ENCODE measurements around the gene ABL2. TPM values are rescaled to one million over a fixed set of nuclear protein-coding genes. Genes with fewer than 3 reads are reported as not detected.
"Not testable (repeated sequence)": the region's sequence is repeated elsewhere in the genome, so short reads cannot be mapped to it uniquely, and the experiment has no call there.

Gene ABL2
- total RNA-seq, 2 experiments from 2014 or later, result 6.6 to 8.4 TPM

GRCh38 chr1:179135168-179135567 lies 94.3 kb downstream of the ABL2 start:
- ATAC-seq; H3K9me3 Mint-ChIP-seq (ENCODE audit: low read depth); intact Hi-C loops (cut with DNase I, micrococcal nuclease); DNase-seq; POLR2A ChIA-PET; H3K27ac Mint-ChIP-seq; H3K4me3 Mint-ChIP-seq; H3K36me3 Mint-ChIP-seq (ENCODE audit: low read depth); H3K27me3 Mint-ChIP-seq; CTCF ChIA-PET: not testable (repeated sequence)
- H3K4me1 Mint-ChIP-seq, result peaks cover 11% of the 10 kb centered on the region

DNA sequence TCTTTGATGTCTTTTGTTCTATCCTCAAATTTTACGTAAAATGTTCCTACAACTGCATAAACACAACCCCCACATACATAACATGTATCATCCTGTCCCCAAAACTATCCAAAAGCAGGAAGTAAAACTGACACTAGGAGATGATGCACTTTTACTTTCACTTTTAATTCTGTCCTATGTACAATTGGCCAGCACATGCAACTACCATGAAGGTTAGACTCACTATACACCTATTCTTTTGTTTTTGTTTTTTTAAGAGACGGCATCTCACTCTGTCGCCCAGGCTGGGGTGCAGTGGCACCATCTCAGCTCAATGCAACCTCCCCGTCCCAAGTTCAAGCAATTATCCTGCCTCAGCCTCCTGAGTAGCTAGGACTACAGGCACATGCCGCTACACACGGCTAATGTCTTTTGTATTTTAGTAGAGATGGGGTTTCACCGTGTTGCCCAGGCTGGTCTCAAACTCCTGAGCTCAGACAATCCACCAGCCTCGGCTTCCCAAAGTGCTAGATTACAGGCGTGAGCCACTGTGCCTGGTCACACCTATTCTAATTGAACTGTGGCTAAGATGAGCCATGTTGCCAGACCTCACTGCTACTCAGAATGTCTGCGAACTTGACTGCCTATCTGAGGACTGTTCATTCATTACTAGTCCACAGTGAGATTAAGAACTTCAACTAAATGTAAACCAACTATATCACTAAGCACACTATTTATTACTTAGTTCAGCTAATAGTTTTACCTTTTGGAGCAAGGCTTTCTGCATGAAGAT lies 99.6 kb downstream of the ABL2 start:
- Mint-ChIP-seq H3K27ac (peak overlapping the region; percentile 92), H3K27me3 (no peaks in the 10 kb centered on the region), H3K36me3 (ENCODE audit: low read depth) (peaks cover 12% of the 10 kb centered on the region), H3K4me3 (peak overlapping the region; percentile 61), H3K9me3 (ENCODE audit: low read depth) (no peaks in the 10 kb centered on the region), H3K4me1 (peaks cover 39% of the 10 kb centered on the region)
- intact Hi-C loops (cut with DNase I, micrococcal nuclease), result loop anchor here (1.0 to 5.0 kb wide), 10 partner anchors 12 to 403 kb away; partner anchors contain the start of genes ABL2 (in 1 of the 2), FAM20B (in 1 of the 2), RALGPS2 (in 1 of the 2) and SOAT1 (in 1 of the 2)
- ChIA-PET CTCF (interaction anchor here (1.0 to 2.4 kb wide), 3 partner anchors 9 to 13 kb away, joined by 3 to 13 read pairs (median 3); no protein-coding TSS in a partner anchor), POLR2A (no interaction called here)
- peak; percentile 31 for DNase-seq
- ATAC-seq, result peak; percentile 97

GRCh38 chr1:179128520-179128919 lies 101.0 kb downstream of the ABL2 start:
- H3K4me1 Mint-ChIP-seq, result peaks cover 39% of the 10 kb centered on the region
- peak overlapping the region; percentile 67 for H3K27ac Mint-ChIP-seq
- no peak for DNase-seq
- intact Hi-C loops (cut with DNase I, micrococcal nuclease), result loop anchor here (2.0 to 5.0 kb wide), 5 partner anchors 62 to 401 kb away; partner anchors contain the start of genes ABL2 (in 1 of the 2), FAM20B (in 1 of the 2), RALGPS2 (in 1 of the 2) and SOAT1 (in 1 of the 2)
- no peaks in the 10 kb centered on the region for H3K9me3 Mint-ChIP-seq (ENCODE audit: low read depth)
- H3K4me3 Mint-ChIP-seq, result no peak overlapping the region
- H3K36me3 Mint-ChIP-seq (ENCODE audit: low read depth), result peaks cover 12% of the 10 kb centered on the region
- CTCF ChIA-PET, result interaction anchor here (0.6 kb wide), 2 partner anchors 11 to 703 kb away, joined by 4 to 5 read pairs; no protein-coding TSS in a partner anchor
- H3K27me3 Mint-ChIP-seq, result no peaks in the 10 kb centered on the region
- no peak for ATAC-seq
- POLR2A ChIA-PET, result interaction anchor here (0.7 kb wide), 1 partner anchor 1909 kb away, joined by 6 read pairs; no protein-coding TSS in a partner anchor

DNA sequence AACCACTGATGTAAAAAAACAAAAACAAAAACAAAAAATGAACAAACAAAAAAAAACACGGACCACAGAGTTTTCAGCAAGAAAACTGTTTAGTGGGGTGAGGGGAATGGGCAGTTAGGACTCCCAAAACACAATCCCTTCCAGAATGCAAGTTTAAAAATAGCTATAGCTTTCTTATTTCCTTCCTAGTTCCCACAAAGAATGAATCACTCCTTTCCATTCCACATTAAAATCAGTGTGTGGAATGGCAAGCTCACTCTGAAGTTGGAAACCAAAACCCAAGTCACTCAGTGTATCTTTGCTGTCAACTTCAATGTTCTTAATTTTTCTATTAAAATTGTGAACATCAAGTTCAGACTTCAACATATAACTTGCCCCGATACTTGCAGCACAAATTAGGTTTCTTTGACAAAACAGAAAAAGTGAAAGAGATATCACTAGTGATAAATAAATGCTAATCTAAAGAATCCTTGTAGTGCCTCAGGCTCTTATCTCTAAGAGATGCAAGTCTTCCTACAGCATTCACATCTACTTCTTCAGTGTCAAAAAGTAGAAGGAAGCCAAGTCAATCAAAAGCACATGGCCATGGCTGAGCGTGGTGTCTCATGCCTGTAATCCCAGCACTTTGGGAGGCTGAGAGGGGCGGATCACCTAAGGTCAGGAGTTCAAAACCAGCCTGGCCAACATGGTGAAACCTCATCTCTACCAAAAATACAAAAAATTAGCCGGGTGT lies 102.1 kb downstream of the ABL2 start:
- CTCF ChIA-PET, result interaction anchor here (0.7 to 2.0 kb wide), 2 partner anchors 68 to 241 kb away, joined by 3 to 6 read pairs; no protein-coding TSS in a partner anchor

DNA sequence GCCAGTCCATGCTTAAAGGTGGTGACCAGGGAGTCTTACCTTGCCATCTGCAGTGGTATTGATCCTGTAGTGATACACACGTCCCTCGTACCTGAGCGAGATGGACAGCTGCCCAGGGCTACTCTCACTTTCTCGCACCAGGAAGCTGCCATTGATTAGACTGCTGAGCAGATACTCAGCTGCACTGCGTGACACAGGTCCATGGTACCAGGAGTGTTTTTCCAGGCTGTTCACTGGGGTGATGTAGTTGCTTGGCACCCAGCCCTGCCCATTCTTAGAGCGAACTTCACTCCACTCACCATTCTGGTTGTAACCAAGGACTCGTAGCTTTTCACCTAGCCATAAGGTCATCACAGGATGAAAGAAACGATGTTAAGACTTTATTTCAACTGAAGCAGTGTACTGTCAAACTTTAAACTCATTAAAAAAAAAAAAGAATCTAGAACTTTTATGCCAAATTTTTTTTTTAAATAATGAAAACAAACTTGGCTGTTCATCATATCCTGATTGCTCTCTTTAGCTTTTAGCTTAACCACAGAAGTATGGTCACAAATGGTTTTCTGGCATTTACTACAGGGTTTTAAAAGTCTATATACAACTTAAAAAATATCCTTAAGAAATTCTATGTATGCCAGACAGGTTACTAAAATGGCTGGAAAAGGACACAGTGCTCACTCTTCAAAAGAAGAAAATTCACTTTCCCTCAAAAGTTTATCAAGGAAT lies 103.0 kb downstream of the ABL2 start:
- Mint-ChIP-seq H3K27ac (no peak overlapping the region), H3K27me3 (no peaks in the 10 kb centered on the region), H3K9me3 (ENCODE audit: low read depth) (no peaks in the 10 kb centered on the region), H3K4me3 (no peak overlapping the region), H3K36me3 (ENCODE audit: low read depth) (peaks cover 12% of the 10 kb centered on the region), H3K4me1 (peaks cover 40% of the 10 kb centered on the region)
- ChIA-PET POLR2A (no interaction called here), CTCF (interaction anchor here (0.6 to 2.0 kb wide), 5 partner anchors 41 to 241 kb away, joined by 3 to 6 read pairs (median 3); no protein-coding TSS in a partner anchor)
- intact Hi-C loops (cut with DNase I, micrococcal nuclease), result loop anchor here (5.0 kb wide), 2 partner anchors 99 to 399 kb away; partner anchors contain the start of genes FAM20B (in 1 of the 2) and RALGPS2 (in 1 of the 2)
- ATAC-seq, result no peak
- no peak for DNase-seq

More for the DNA sequence above, 102.1 kb downstream of the ABL2 start:
- H3K36me3 Mint-ChIP-seq (ENCODE audit: low read depth), result peaks cover 12% of the 10 kb centered on the region
- no peak overlapping the region for H3K27ac Mint-ChIP-seq
- no peak overlapping the region for H3K4me3 Mint-ChIP-seq
- H3K4me1 Mint-ChIP-seq, result peaks cover 39% of the 10 kb centered on the region
- DNase-seq, result no peak
- no peaks in the 10 kb centered on the region for H3K27me3 Mint-ChIP-seq
- POLR2A ChIA-PET, result no interaction called here
- no peaks in the 10 kb centered on the region for H3K9me3 Mint-ChIP-seq (ENCODE audit: low read depth)
- intact Hi-C loops (cut with DNase I, micrococcal nuclease), result loop anchor here (5.0 kb wide), 2 partner anchors 100 to 400 kb away; partner anchors contain the start of genes FAM20B (in 1 of the 2) and RALGPS2 (in 1 of the 2)
- no peak for ATAC-seq

DNA sequence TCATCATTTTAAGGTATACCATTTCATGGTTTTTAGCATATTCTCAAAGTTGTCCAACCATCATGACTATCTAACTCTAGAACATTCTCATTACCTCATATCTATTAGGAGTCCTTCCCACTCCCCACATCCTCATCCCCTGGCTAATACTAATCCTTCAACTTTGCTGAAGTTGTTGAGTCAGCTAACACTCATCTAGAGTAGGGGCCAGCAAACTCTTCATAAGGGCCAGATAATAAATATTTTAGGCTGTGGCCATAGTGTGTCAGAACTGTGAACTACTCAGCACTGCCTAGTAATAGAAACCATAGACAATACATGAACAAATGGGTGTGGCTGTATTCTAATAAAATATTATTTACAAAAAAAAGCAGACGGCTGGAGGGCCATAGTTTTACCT lies 104.6 kb downstream of the ABL2 start:
- peaks cover 32% of the 10 kb centered on the region for H3K4me1 Mint-ChIP-seq
- H3K27ac Mint-ChIP-seq, result no peak overlapping the region
- no peak for ATAC-seq
- ChIA-PET POLR2A (no interaction called here), CTCF (interaction anchor here (1.0 kb wide), 1 partner anchor 68 kb away, joined by 3 read pairs; no protein-coding TSS in a partner anchor)
- peaks cover 11% of the 10 kb centered on the region for H3K36me3 Mint-ChIP-seq (ENCODE audit: low read depth)
- no peaks in the 10 kb centered on the region for H3K27me3 Mint-ChIP-seq
- H3K4me3 Mint-ChIP-seq, result no peak overlapping the region
- no peak for DNase-seq
- intact Hi-C loops (cut with DNase I, micrococcal nuclease), result loop anchor here (5.0 kb wide), 2 partner anchors 98 to 398 kb away; partner anchors contain the start of genes FAM20B (in 1 of the 2) and RALGPS2 (in 1 of the 2)
- no peaks in the 10 kb centered on the region for H3K9me3 Mint-ChIP-seq (ENCODE audit: low read depth)

DNA sequence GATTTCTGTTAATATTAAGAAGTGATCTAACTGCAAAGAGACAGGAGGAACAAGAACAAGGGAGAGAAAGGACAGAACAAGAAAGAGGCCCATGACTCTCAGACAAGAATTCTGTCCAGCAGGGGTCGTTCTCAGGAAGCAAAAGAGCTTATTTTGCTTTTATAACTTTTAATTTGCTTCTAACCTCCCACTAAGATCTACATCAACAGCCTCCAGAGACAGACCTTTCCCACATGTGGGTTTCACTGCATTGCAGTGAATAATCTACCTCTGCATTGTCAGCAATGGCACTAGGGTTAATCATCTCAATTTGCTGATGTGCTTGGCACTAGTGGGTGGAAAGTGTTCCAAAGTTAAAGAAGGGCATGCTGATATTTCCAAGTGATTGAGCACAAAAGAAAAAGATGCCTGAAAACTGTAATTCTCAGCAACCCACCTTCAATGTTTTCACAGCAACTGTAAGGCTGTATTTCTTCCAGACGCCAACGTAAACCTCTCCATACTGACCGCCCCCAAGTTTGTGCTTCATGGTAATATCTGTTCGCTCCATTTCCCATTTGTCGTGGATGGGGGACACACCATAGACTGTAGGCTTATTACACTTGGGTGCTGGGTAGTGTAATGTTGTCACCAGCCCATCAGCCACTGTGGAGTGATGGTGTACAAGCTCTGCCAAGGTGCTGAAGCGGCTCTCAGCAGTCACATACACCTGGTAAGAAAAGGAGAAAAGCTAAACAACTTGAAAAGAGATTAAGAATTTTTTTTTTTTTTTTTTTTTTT lies 108.1 kb downstream of the ABL2 start:
- Mint-ChIP-seq H3K4me3 (no peak overlapping the region), H3K27me3 (no peaks in the 10 kb centered on the region), H3K4me1 (peaks cover 6% of the 10 kb centered on the region), H3K9me3 (ENCODE audit: low read depth) (no peaks in the 10 kb centered on the region), H3K36me3 (ENCODE audit: low read depth) (peaks cover 18% of the 10 kb centered on the region), H3K27ac (no peak overlapping the region)
- POLR2A ChIA-PET, result no interaction called here
- intact Hi-C loops (cut with DNase I, micrococcal nuclease), result loop anchor here (1.0 to 2.0 kb wide), 5 partner anchors 39 to 248 kb away; partner anchors contain the start of gene TOR3A (in 1 of the 2)
- CTCF ChIA-PET, result interaction anchor here (0.6 to 2.9 kb wide), 19 partner anchors 10 to 254 kb away, joined by 3 to 32 read pairs (median 4); partner anchors contain the start of genes SOAT1 and TOR3A
- ATAC-seq (peak; percentile 69), DNase-seq (peak; percentile 64)

- ChIA-PET CTCF (interaction anchor here (0.5 to 2.9 kb wide), 21 partner anchors 10 to 255 kb away, joined by 3 to 32 read pairs (median 4); partner anchors contain the start of genes SOAT1 and TOR3A), POLR2A (no interaction called here)
- H3K27me3 Mint-ChIP-seq, result no peaks in the 10 kb centered on the region
- peaks cover 20% of the 10 kb centered on the region for H3K36me3 Mint-ChIP-seq (ENCODE audit: low read depth)
- H3K4me3 Mint-ChIP-seq, result no peak overlapping the region
- ATAC-seq, result no peak
- H3K4me1 Mint-ChIP-seq, result peaks cover 6% of the 10 kb centered on the region
- no peaks in the 10 kb centered on the region for H3K9me3 Mint-ChIP-seq (ENCODE audit: low read depth)
- intact Hi-C loops (cut with DNase I, micrococcal nuclease), result loop anchor here (1.0 to 2.0 kb wide), 5 partner anchors 38 to 249 kb away; partner anchors contain the start of gene TOR3A (in 1 of the 2)
- DNase-seq, result no peak
- no peak overlapping the region for H3K27ac Mint-ChIP-seq
These were observed 108.7 kb downstream of the ABL2 start for GRCh38 chr1:179120736-179121135.

GRCh38 chr1:179119513-179119912 lies 110.0 kb downstream of the ABL2 start:
- intact Hi-C loops (cut with DNase I, micrococcal nuclease), result no loop called here
- DNase-seq (no peak), ATAC-seq (no peak)
- H3K36me3 Mint-ChIP-seq (ENCODE audit: low read depth), result peaks cover 21% of the 10 kb centered on the region
- ChIA-PET CTCF (interaction anchor here (1.1 to 2.9 kb wide), 5 partner anchors 14 to 250 kb away, joined by 3 to 32 read pairs (median 6); no protein-coding TSS in a partner anchor), POLR2A (no interaction called here)
- H3K4me1 Mint-ChIP-seq, result peaks cover 6% of the 10 kb centered on the region
- no peak overlapping the region for H3K27ac Mint-ChIP-seq
- no peaks in the 10 kb centered on the region for H3K27me3 Mint-ChIP-seq
- no peaks in the 10 kb centered on the region for H3K9me3 Mint-ChIP-seq (ENCODE audit: low read depth)
- H3K4me3 Mint-ChIP-seq, result no peak overlapping the region

DNA sequence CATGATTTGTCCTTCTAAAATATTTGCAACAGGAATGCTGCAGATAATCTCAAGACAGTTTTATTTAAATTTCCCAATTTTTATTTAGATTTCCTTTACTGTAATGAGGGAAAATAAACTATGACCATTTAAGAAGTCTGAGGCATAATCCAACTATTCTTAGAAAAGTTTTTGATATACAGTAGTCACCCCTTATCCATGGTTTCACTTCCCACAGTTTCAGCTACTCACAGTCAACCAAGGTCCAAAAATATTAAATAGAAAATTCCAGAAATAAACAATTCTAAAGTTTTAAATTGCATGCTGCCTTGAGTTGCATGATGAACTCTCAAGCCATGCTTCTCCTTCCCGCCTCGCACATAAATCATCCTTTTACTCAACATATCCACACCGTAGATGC lies 114.3 kb downstream of the ABL2 start:
- no peak for DNase-seq
- intact Hi-C loops (cut with DNase I, micrococcal nuclease), result no loop called here
- H3K4me1 Mint-ChIP-seq, result no peaks in the 10 kb centered on the region
- CTCF ChIA-PET, result no interaction called here
- peaks cover 21% of the 10 kb centered on the region for H3K36me3 Mint-ChIP-seq (ENCODE audit: low read depth)
- no peak overlapping the region for H3K27ac Mint-ChIP-seq
- H3K27me3 Mint-ChIP-seq, result no peaks in the 10 kb centered on the region
- no peak for ATAC-seq
- H3K4me3 Mint-ChIP-seq, result no peak overlapping the region
- H3K9me3 Mint-ChIP-seq (ENCODE audit: low read depth), result no peaks in the 10 kb centered on the region
- POLR2A ChIA-PET, result no interaction called here

All from activated CD4-positive, alpha-beta T cell treated with anti-CD3 and anti-CD28 coated beads for 36 hours (primary cell).